ENCODE results near the gene ACBD4.

DNA sequence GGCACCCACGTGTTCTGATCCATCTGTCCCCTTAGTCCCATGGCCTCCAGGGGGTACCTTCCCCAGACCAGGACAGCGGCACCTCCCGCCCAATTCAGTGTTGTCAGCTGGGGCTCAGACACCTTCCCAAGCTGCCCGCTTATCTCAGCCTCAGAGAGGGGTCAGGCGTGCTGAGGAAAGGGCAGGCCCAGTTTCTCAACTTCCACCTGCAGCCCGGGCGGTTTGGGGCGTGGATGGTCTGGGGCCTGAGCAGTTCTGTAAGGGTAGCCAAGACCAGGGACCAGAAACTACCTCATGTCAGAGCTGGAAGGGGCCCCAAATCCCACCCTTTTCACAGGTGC lies 8.3 kb upstream of the ACBD4 start:
- TF ChIP-seq, protein P1, sequence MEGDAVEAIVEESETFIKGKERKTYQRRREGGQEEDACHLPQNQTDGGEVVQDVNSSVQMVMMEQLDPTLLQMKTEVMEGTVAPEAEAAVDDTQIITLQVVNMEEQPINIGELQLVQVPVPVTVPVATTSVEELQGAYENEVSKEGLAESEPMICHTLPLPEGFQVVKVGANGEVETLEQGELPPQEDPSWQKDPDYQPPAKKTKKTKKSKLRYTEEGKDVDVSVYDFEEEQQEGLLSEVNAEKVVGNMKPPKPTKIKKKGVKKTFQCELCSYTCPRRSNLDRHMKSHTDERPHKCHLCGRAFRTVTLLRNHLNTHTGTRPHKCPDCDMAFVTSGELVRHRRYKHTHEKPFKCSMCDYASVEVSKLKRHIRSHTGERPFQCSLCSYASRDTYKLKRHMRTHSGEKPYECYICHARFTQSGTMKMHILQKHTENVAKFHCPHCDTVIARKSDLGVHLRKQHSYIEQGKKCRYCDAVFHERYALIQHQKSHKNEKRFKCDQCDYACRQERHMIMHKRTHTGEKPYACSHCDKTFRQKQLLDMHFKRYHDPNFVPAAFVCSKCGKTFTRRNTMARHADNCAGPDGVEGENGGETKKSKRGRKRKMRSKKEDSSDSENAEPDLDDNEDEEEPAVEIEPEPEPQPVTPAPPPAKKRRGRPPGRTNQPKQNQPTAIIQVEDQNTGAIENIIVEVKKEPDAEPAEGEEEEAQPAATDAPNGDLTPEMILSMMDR (IDR thresholded peaks at IDR 0.05) = no peak
- no peak for TF ChIP-seq POLR2A (IDR thresholded peaks at IDR 0.05)
